WTC11 (cell line): Measurements from ENCODE around the gene SST.

ENCODE experiments used
- EMX1 ChIP-seq: fragments of 250-450 bp; sonication (Bioruptor Pico); IDR thresholded peaks from 2 replicates; pipeline ENCODE4 v1.8.0; 2021; ENCODE audit warnings: mild to moderate bottlenecking
- NR3C1 ChIP-seq: sonication (generic); formaldehyde crosslinking; conservative IDR thresholded peaks from 2 replicates; pipeline ENCODE4 v1.8.1; 2023; ENCODE audit warnings: low read depth, mild to moderate bottlenecking, missing genetic modification reagents
- TF ChIP-seq, protein P1 (sequence below): fragments of 200-600 bp; IDR thresholded peaks from 2 replicates; pipeline ENCODE4 v1.8.0; 2022; ENCODE audit warnings: antibody characterized with exemption

- TF ChIP-seq NR3C1 (CRISPR knock-in tag): no peak
- TF ChIP-seq EMX1 (CRISPR knock-in tag): no peak
- TF ChIP-seq, protein P1, sequence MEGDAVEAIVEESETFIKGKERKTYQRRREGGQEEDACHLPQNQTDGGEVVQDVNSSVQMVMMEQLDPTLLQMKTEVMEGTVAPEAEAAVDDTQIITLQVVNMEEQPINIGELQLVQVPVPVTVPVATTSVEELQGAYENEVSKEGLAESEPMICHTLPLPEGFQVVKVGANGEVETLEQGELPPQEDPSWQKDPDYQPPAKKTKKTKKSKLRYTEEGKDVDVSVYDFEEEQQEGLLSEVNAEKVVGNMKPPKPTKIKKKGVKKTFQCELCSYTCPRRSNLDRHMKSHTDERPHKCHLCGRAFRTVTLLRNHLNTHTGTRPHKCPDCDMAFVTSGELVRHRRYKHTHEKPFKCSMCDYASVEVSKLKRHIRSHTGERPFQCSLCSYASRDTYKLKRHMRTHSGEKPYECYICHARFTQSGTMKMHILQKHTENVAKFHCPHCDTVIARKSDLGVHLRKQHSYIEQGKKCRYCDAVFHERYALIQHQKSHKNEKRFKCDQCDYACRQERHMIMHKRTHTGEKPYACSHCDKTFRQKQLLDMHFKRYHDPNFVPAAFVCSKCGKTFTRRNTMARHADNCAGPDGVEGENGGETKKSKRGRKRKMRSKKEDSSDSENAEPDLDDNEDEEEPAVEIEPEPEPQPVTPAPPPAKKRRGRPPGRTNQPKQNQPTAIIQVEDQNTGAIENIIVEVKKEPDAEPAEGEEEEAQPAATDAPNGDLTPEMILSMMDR: no peak
Observed at GRCh38 chr3:187626581-187626980, 43.6 kb downstream of the SST start.
